SK-N-SH treated with all-trans-retinoic acid at 6 μM for 48 hours (cell line): ENCODE results near the gene ASB18.

Experiments
- ATAC-seq: fragments of 200-7000 bp; cut with Tn5 transposase; 3 replicates; pipeline ENCODE4 v1.9.1; 2020; ENCODE audit warnings: mild to moderate bottlenecking, moderate library complexity
- ARNTL ChIP-seq: fragments of 450-650 bp; formaldehyde crosslinking; IDR thresholded peaks from 2 replicates; pipeline ENCODE4 v1.5.0; 2020; ENCODE audit warnings: low read depth, mild to moderate bottlenecking, moderate library complexity, borderline replicate concordance
- CSDC2 ChIP-seq: fragments of 250-450 bp; sonication (Bioruptor Pico); IDR thresholded peaks from 2 replicates; pipeline ENCODE4 v1.5.0; 2020; ENCODE audit warnings: mild to moderate bottlenecking, moderate library complexity
- CSRNP3 ChIP-seq: fragments of 250-450 bp; sonication (Bioruptor Pico); IDR thresholded peaks from 2 replicates; pipeline ENCODE4 v1.5.1; 2021; ENCODE audit warnings: mild to moderate bottlenecking, moderate library complexity
- GLIS3 ChIP-seq: fragments of 250-450 bp; sonication (Bioruptor Pico); IDR thresholded peaks from 2 replicates; pipeline ENCODE4 v1.5.0; 2020; ENCODE audit warnings: mild to moderate bottlenecking, moderate library complexity
- OSR1 ChIP-seq: fragments of 250-450 bp; sonication (Bioruptor Pico); IDR thresholded peaks from 2 replicates; pipeline ENCODE4 v1.8.0; 2022; ENCODE audit warnings: moderate library complexity, mild to moderate bottlenecking, inconsistent platforms
- PATZ1 ChIP-seq: fragments of 250-450 bp; sonication (Bioruptor Pico); IDR thresholded peaks from 2 replicates; pipeline ENCODE4 v1.8.0; 2020; ENCODE audit warnings: mild to moderate bottlenecking, moderate library complexity, borderline replicate concordance
- POU6F1 ChIP-seq: fragments of 250-450 bp; sonication (Bioruptor Pico); IDR thresholded peaks from 2 replicates; pipeline ENCODE4 v1.8.0; 2021; ENCODE audit warnings: low read depth, mild to moderate bottlenecking, moderate library complexity, borderline replicate concordance
- PPARA ChIP-seq: fragments of 250-450 bp; sonication (Bioruptor Pico); IDR thresholded peaks from 2 replicates; pipeline ENCODE4 v1.5.0; 2020; ENCODE audit warnings: mild to moderate bottlenecking, borderline replicate concordance
- RARB ChIP-seq: fragments of 250-450 bp; sonication (Bioruptor Pico); IDR thresholded peaks from 2 replicates; pipeline ENCODE4 v1.8.0; 2021; ENCODE audit warnings: mild to moderate bottlenecking, moderate library complexity
- SNAI2 ChIP-seq: fragments of 250-450 bp; sonication (Bioruptor Pico); IDR thresholded peaks from 2 replicates; pipeline ENCODE4 v1.5.0; 2020; ENCODE audit warnings: mild to moderate bottlenecking, moderate library complexity
- TCF4 ChIP-seq: fragments of 250-450 bp; sonication (Bioruptor Pico); IDR thresholded peaks from 2 replicates; pipeline ENCODE4 v1.8.0; 2021; ENCODE audit warnings: mild to moderate bottlenecking, moderate library complexity, borderline replicate concordance
- TOX ChIP-seq: fragments of 250-450 bp; sonication (Bioruptor Pico); IDR thresholded peaks from 2 replicates; pipeline ENCODE4 v1.8.0; 2021; ENCODE audit warnings: mild to moderate bottlenecking, moderate library complexity, borderline replicate concordance
- TSHZ2 ChIP-seq: fragments of 250-450 bp; sonication (Bioruptor Pico); IDR thresholded peaks from 2 replicates; pipeline ENCODE4 v1.5.0; 2020; ENCODE audit warnings: mild to moderate bottlenecking, moderate library complexity
- ZC3H10 ChIP-seq: fragments of 250-450 bp; sonication (Bioruptor Pico); IDR thresholded peaks from 2 replicates; pipeline ENCODE4 v1.5.1; 2021; ENCODE audit warnings: mild to moderate bottlenecking, moderate library complexity
- ZFP3 ChIP-seq: fragments of 250-450 bp; sonication (Bioruptor Pico); IDR thresholded peaks from 2 replicates; pipeline ENCODE4 v1.5.0; 2020; ENCODE audit warnings: mild to moderate bottlenecking, moderate library complexity
- ZFP30 ChIP-seq: fragments of 450-650 bp; formaldehyde crosslinking; IDR thresholded peaks from 2 replicates; pipeline ENCODE4 v1.5.0; 2022; ENCODE audit warnings: mild to moderate bottlenecking, moderate library complexity
- ZNF565 ChIP-seq: fragments of 450-650 bp; formaldehyde crosslinking; conservative IDR thresholded peaks from 2 replicates; pipeline ENCODE4 v1.5.0; 2020; ENCODE audit warnings: low read depth, mild to moderate bottlenecking, moderate library complexity
- ZNF70 ChIP-seq: fragments of 450-650 bp; formaldehyde crosslinking; IDR thresholded peaks from 2 replicates; pipeline ENCODE4 v1.5.0; 2020; ENCODE audit warnings: mild to moderate bottlenecking, moderate library complexity

The ASB18 gene

GRCh38 chr2:236259371-236259770 is 4.8 kb downstream of the ASB18 start:
- no peak for TF ChIP-seq PATZ1
- no peak for TF ChIP-seq ZC3H10
- no peak for TF ChIP-seq TOX
- TF ChIP-seq TCF4 (CRISPR knock-in tag) = no peak
- TF ChIP-seq RARB = no peak
- TF ChIP-seq GLIS3 = no peak
- TF ChIP-seq SNAI2 (CRISPR knock-in tag) = no peak
- no peak for TF ChIP-seq ZFP3
- no peak for ATAC-seq

GRCh38 chr2:236257575-236257974 is 6.6 kb downstream of the ASB18 start:
- ATAC-seq = no peak
- TF ChIP-seq OSR1 (CRISPR knock-in tag) (no peak), TSHZ2 (CRISPR knock-in tag) (no peak), CSRNP3 (no peak), CSDC2 (no peak), ZNF565 (no peak), POU6F1 (no peak), ZNF70 (CRISPR knock-in tag) (no peak), ZFP30 (CRISPR knock-in tag) (no peak), ZFP3 (no peak)

GRCh38 chr2:236257136-236257535 is 7.1 kb downstream of the ASB18 start:
- ATAC-seq = no peak
- TF ChIP-seq ARNTL (CRISPR knock-in tag) = no peak
- no peak for TF ChIP-seq RARB
- no peak for TF ChIP-seq ZNF70 (CRISPR knock-in tag)
- TF ChIP-seq SNAI2 (CRISPR knock-in tag) = no peak
- no peak for TF ChIP-seq PPARA
- no peak for TF ChIP-seq ZFP30 (CRISPR knock-in tag)
- no peak for TF ChIP-seq TOX
- TF ChIP-seq, all 23 proteins: peak for 0

GRCh38 chr2:236256366-236256985 is 7.7 kb downstream of the ASB18 start:
- TF ChIP-seq RARB (no peak), ZFP3 (no peak), TOX (no peak), GLIS3 (no peak), ARNTL (CRISPR knock-in tag) (no peak), TCF4 (CRISPR knock-in tag) (no peak), POU6F1 (no peak)
- TF ChIP-seq, all 23 proteins: peak for 0
- no peak for ATAC-seq
